Skin epidermis (tissue), 12 donors: ENCODE measurements around the gene SMYD4.
"Not testable (repeated sequence)": the region's sequence is repeated elsewhere in the genome, so short reads cannot be mapped to it uniquely, and the experiment has no call there.

Experiments
- H3K27ac ChIP-seq, 21 experiments: fragments of 200-600 bp; sonication (generic) in 11 of 21; one replicate each; pipeline ENCODE4 v1.5.0; 2020; ENCODE audit warnings: mild to moderate bottlenecking in 3 of 21, inconsistent platforms in 2 of 21, moderate library complexity in 2 of 21
- H3K4me3 ChIP-seq, 7 experiments: fragments of 200-600 bp; sonication (generic) in 2 of 7; one replicate each; pipeline ENCODE4 v1.5.0; 2020; ENCODE audit warnings: inconsistent platforms in 2 of 7, mild to moderate bottlenecking in 2 of 7, moderate library complexity in 1 of 7

SMYD4 gene, protein sequence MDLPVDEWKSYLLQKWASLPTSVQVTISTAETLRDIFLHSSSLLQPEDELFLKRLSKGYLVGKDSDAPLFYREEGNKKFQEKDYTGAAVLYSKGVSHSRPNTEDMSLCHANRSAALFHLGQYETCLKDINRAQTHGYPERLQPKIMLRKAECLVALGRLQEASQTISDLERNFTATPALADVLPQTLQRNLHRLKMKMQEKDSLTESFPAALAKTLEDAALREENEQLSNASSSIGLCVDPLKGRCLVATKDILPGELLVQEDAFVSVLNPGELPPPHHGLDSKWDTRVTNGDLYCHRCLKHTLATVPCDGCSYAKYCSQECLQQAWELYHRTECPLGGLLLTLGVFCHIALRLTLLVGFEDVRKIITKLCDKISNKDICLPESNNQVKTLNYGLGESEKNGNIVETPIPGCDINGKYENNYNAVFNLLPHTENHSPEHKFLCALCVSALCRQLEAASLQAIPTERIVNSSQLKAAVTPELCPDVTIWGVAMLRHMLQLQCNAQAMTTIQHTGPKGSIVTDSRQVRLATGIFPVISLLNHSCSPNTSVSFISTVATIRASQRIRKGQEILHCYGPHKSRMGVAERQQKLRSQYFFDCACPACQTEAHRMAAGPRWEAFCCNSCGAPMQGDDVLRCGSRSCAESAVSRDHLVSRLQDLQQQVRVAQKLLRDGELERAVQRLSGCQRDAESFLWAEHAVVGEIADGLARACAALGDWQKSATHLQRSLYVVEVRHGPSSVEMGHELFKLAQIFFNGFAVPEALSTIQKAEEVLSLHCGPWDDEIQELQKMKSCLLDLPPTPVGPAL

DNA sequence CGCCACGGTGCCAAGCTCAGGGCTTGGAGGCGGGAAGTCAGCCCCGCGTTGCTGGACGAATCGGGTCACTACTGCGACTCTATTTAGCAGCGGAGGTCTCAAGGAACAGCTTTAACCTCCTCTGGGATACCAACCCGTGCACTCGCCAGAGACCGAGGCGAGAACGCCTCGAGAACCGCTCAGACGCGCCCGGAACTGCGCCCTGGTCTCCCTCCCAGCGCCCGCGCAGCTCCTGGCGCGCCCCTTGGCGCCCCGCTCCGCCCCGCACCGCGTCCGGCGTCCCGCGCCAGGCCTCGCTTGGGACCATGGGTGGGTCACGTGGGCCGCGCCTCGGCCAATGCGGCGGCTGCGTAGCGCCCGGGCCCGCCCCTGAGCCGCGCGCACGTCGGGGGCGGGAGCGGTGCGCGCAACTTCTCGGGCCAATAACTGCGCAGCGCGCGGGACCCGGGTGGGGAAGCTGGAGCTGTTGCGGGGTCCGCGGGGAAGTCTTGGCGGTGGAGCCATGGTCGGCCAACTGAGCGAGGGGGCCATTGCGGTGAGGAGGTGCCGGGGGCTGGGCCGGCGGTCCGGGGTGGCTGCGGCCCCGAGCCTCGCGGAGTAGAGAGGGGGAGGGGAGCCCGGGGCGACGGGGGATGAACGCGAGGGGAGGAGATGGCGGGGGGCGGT lies at the start of gene SMYD4, which contains the start of gene RPA1:
Gene SMYD4 (minus strand): TSS at position 311 of the 666 bp plus-strand sequence. CDS start 1,908 bp downstream, outside the sequence.
Gene RPA1 (plus strand): TSS at position 414 of the 666 bp plus-strand sequence. CDS start 89 bp downstream, at position 503.
- H3K4me3 ChIP-seq = peak within 1 kb of the TSS; percentile 62 to 96 (median 86)

DNA sequence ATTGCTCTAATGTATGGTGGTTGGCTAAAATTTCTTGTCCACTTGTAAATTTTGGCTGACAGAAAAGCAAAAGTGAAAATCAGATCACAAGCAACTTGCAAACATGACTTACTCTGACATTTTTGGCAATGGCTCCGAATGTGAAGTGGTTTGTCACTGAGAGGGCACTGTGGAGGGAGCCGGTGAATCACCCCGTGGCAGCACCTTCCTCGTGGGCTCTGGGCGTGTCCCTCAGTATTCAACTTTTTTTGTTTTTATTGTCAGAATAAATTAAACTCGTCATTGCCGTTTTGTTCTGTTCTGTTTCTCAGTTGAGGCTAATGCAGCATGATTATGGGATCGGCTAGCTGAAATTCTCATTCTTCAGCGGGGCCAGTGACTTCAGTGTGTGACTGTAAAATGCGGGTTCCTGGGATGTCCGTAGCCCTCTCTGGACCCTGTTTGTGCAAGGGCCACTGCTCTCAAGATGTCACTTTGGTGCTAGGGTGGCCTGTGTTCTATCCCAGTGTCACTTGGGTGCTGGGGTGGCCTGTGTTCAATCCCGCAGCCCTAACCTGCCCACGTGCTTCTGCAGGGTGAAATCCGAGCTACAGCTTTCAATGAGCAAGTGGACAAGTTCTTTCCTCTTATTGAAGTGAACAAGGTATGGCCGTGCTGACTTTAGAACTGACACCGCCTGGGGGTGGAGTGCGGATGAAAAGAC lies 48.9 kb upstream of the SMYD4 start:
- Histone ChIP-seq H3K27ac (no peak overlapping the region), H3K4me3 (no peak overlapping the region)

More for the DNA sequence above, at the start of gene SMYD4, which contains the start of gene RPA1:
- peak within 1 kb of the TSS; percentile 18 to 90 (median 85) for H3K27ac ChIP-seq

DNA sequence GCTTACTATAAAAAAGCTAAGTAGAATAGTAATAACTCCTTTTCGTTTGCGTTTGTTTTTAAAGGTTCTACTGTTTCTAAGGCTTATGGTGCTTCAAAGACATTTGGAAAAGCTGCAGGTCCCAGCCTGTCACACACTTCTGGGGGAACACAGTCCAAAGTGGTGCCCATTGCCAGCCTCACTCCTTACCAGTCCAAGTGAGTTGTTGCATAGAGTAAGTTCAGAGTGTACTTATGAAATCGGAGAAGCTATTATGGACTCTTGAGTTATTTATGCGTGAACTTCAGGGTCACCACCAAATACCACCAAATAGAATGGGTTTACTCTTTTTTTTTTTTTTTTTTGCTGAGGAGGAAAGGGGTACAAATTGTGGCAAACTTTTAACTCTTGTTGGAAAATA lies 45.9 kb upstream of the SMYD4 start:
- no peak overlapping the region for H3K27ac ChIP-seq
- H3K4me3 ChIP-seq = no peak overlapping the region

DNA sequence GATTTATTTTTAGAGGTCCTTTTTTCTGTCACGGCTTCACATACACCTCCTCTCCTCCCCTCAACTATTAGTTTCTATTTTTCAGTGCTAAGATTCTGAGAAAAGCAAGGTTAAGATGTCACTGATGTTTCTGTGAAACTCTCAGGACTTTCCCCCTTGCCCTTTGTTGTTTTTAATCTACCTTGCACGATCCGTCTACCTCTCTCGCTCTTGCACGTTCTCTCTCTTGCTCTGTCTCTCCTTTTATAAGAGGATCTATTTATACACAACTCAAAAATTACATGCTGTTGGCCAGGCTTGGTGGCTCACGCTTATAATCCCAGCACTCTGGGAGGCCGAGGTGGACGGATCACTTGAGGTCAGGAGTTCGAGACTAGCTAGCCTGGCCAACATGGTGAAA lies 43.7 kb upstream of the SMYD4 start:
- no peak overlapping the region for H3K27ac ChIP-seq
- H3K4me3 ChIP-seq = no peak overlapping the region

DNA sequence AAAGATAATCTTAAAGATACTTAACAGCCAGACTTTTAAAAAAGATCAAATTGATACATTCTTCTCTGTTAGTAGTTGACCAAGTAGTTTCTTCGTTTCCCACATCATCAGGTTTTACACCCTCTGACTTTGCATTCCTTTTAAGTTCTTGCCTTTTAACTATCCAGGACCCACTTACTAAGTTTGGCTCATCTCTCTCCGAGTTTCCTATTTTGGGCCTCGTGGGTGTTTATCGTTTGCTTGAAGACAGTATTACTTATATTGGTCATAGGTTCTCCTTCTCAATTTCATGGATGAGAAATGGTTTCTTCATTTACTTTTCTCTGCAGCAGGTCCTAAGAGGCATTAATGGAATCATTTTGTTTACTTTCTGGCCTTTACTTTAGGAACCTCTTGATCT lies 43.3 kb upstream of the SMYD4 start:
- no peak overlapping the region for H3K4me3 ChIP-seq
- H3K27ac ChIP-seq = no peak overlapping the region

DNA sequence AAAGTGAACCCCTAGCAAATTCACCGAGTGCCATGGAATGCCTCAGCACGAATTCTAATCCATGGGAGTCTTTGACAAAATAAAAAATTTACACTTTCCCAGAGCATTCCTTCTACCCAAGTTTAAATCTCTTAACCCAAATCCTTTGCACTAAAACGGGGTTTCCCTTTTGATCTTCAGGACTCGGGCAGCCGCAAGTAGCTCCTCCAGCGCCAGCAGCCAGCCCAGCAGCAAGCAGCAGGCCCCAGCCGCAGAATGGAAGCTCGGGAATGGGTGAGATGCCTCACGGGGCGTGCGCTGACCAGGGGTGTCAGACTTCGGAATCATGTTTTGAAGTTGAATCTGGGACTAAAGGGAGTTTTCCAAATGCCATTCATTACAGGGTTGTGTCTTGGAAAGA lies 42.6 kb upstream of the SMYD4 start:
- Histone ChIP-seq H3K27ac (peak overlapping the region in 1 of 21 experiments; percentile 69), H3K4me3 (no peak overlapping the region)

DNA sequence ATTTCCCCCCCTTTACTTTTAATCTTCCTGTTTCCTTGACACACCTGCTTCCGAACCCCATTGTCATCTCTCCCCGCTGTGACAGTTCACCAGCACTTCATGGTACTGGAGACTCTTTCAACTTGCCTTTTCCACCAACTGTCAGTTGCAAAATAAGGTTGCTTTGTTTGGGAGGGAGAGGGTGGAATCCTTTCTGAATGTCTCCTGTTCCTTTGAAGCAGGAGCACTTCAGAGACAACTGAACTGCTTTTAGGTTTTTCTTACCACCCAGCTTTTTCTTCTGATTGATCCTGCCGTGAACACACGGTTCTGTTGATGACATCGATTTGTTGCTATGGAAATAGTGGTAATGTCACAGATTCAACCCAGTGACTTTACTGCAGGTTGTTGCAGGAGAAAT lies 42.1 kb upstream of the SMYD4 start:
- H3K4me3 ChIP-seq = no peak overlapping the region
- peak overlapping the region in 1 of 21 experiments; percentile 69 for H3K27ac ChIP-seq

DNA sequence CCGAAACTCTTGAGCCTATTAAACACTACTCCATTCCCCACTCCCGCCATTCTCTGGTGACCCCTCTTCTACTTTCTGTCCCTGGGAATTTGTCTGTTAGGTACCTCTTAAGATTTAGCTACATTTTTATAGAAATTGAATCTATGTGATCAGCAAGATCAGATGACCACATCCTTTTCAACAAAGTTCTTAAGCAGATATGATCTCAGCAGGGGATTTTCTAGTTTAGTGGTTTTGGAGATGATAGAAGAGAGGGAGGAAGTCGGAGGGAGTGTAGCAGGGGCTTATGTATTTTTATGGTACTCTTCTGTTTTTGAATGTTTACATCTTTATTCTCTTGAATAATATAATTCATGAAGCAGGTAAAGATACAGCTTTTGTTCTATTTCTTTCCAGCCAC lies 40.9 kb upstream of the SMYD4 start:
- Histone ChIP-seq H3K27ac (peak overlapping the region in 2 of 21 experiments; percentile 24 to 69), H3K4me3 (no peak overlapping the region)

DNA sequence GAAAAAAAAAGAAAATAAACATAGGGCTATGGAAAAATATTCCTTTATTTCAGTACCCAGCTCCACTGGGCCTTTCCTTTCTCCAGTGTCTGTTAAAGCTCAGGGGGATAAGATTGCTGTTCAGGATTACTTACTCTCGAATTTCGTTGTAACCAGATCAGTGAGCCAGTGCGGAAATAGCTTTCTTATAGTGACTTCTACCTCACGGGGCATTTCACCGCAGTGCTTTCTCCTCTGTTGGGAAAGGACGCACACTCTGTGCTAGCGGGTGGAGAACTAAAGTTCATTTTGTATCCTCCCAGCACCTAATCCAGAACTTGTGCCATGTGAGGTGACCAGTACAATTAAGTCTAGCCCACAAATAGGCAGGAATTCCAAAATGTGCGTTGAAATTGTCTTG lies 38.4 kb upstream of the SMYD4 start:
- Histone ChIP-seq H3K4me3 (no peak overlapping the region), H3K27ac (no peak overlapping the region)

DNA sequence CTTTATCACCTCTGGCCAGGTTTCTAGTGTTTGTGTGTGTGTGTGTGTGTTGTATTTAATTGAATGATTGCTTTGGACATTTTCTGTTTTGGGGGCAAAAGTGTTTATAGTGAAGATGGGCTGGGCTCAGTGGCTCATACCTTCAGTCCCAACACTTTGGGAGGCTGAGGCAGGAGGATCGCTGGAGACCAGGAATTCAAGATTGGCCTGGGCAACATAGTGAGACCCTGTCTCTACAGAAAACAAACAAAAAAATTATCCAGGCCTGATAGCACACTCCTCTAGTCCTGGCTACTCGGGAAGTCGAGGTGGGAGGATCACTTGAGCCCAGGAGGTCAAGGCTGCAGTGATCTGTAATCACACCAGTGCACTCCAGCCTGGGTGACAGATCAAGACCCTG lies 37.6 kb upstream of the SMYD4 start:
- H3K27ac ChIP-seq = no peak overlapping the region
- no peak overlapping the region for H3K4me3 ChIP-seq

DNA sequence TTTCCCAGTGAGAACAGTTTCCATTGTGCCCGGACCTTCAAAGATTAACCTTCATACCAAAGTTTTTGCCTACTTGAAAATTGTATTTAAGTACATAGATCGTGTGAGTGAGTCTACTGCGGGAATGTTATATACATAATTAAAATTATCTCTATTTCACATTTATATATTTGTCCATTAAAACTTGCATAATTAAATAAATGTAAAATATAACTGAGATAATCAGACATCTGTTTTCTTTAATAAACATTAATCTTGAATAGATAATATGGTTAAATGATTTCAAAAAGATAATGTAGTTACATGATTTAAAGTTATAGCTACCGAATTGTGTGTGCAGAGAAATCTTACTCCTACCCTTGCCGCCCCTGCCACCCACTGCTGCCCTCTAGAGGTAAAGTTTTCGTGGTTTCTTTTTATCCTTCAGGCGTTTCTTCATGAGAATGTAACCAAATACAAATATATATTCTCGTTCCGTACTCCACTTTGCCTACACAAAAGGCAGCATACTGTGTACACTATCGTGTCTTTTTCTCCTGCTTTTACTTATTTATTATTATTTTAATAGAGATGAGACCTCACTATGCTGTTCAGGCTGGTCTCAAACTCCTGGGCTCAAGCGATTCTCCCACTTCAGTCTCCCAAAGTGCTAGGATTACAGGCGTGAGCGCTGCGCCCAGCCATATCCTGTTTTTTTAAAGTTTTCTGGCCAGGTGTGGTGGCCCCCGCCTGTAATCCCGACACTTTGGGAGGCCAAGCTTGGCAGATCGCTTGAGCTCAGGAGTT lies 35.7 kb upstream of the SMYD4 start:
- Histone ChIP-seq H3K4me3 (no peak overlapping the region), H3K27ac (no peak overlapping the region)

DNA sequence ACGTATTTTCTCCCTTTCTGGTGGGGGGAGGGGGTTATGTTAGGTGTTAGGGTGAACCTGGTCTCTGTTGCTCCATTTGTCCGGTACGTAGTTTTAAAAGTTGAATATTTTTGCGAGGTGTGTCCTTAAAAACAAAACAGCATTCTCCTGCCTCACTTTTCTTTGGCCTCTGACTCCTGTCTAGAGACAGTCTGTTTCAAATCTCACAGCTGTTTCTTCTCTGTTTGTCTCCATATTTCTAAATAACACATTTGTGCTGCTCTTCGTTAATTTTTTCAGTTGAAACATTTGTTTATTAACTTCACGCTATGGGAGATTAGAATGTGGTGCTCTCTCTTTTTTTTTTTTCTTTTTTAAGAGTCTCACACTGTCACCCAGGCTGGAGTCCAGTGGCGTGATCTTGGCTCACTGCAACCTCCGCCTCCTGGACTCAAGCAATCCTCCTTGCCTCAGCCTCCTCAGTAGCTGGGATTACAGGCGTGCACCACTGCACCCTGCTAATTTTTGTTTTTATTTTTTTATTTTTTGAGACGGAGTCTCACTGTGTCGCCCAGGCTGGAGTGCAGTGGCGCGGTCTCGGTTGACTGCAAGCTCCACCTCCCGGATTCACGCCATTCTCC lies 31.8 kb upstream of the SMYD4 start:
- Histone ChIP-seq H3K27ac (peak overlapping the region in 1 of 21 experiments; percentile 7), H3K4me3 (no peak overlapping the region)

DNA sequence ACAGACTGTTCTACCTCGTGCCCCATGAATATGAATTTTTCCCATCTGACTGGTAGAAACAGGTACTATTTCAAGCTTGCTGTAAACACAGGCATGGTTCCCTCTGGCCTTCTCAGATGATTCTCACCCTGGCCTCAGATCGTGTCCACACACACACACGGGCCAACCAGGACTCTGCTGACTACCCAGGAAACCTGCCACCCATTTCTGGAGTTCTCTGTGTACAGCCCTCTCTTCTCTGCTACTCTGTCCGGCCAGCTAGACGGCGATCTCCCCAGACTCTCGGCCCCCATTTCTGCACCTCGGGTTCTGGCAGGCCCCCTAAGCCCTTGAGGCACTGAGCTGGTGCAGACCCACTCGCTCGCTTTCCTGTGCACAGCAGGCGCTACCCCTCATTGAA lies 31.3 kb upstream of the SMYD4 start:
- H3K27ac ChIP-seq = peak overlapping the region in 1 of 21 experiments; percentile 7
- H3K4me3 ChIP-seq = no peak overlapping the region

DNA sequence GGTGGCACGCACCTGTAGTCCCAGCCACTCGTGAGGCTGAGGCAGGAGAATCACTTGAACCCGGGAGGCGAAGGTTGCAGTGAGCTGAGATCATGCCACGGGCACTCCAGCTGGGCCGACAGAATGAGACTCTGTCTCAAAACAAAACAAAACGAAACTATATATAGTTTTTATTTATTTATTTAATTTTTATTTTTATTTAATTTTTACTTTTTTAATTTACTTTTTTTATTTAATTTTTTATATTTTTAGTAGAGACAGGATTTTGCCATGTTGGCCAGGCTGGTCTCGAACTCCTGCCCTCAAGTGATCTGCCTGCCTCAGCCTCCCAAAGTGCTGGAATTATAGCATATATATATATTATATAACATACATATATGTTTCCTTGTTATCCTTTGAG lies 26.8 kb upstream of the SMYD4 start:
- not testable (repeated sequence) for H3K4me3 ChIP-seq, H3K27ac ChIP-seq

DNA sequence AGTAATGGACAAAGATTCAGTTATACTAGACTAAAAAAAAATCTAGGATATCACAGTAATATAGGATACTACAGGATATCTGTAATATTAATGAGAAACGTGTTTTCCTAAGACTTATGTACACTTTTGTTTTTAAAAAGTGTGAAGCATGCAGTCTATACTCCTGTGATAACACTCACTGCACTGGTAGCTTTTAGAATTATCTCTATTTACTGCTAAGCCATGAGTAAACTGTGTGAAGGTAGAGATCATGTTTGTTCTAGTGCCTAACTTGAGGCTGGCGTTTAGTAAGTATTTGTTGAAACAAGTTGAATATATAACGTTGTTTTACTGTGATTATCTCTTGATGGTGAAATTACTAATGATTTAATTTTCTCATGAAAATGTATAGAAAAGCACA lies 24.0 kb upstream of the SMYD4 start:
- H3K4me3 ChIP-seq = no peak overlapping the region
- H3K27ac ChIP-seq = no peak overlapping the region

DNA sequence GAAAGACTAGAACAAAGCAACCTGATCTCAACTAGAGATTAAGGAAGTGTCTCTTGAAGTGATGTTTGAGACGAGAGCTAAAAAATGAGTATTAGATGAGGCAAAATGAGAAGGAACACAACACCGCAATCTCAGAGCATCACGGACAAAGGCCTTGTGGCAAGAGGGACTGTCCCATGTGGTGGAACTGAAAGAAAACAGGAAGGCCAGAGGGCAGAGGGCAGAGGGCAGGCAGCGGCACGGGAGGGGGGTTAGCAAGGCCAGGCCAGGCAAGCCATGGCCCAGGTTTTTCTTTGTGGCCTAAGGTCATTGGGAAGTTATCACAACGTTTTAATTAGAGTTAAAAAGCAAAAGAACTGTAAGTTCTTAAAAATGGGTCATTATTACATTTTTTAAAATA lies 22.6 kb upstream of the SMYD4 start:
- Histone ChIP-seq H3K4me3 (no peak overlapping the region), H3K27ac (no peak overlapping the region)

DNA sequence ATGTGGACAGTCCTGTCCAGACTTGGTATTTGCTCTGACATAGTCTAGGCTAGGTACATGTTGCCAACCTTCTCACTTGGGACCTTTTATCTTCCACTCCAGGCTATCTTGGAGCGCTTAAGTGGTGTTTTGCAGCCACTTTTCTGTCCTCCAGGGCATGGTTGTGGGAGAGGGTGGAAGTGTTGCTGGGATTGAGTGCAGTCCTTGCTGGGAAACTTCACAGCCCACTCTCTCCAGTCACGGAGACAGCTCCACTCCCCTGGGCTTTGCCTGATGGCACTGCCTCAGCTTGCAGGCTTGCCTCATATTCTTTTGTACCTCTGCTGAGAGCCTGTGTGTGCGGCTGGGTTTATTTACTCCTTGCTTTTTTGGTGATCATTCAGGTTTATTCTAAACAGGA lies 17.5 kb upstream of the SMYD4 start:
- Histone ChIP-seq H3K4me3 (no peak overlapping the region), H3K27ac (no peak overlapping the region)

DNA sequence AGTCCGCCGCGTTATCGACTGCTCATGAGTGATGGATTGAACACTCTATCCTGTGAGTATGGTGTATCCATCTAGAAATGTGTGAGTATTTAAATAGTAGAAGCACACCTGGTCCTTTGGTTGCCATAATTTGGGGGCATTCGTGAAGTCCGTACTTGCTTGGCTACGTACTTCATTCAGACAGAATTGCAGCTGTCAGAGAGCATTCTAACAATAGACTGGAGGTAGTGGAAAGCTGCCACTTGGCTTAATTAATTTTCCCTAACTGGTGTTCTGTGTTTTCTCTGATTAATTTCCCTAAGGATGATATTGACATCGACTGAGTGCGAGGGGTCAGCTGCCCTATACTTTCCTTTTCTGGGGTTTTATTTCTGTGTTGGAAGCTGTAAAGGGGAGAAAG lies 14.2 kb upstream of the SMYD4 start:
- H3K27ac ChIP-seq = no peak overlapping the region
- no peak overlapping the region for H3K4me3 ChIP-seq

DNA sequence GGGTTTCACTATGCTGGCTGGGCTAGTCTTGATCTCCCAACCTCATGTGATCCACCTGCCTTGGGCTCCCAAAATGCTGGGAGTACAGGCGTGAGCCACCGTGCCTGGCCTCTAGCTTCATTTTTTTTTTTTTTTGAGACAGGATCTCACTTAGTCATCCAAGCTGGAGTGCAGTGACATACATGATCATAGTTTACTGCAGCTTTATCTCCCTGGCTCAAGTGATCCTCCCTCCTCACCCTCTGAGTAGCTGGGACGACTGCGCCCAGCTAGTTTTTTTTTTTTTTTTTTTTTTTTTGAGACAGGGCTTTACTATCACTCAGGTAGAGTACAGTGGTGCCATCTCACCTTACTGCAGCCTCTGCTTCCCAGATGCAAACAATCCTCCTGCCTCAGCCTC lies 9.8 kb upstream of the SMYD4 start:
- no peak overlapping the region for H3K27ac ChIP-seq
- H3K4me3 ChIP-seq = no peak overlapping the region
